NCI-H2171 treated with DMSO at 0.1 percent for 48 hours (cell line): ENCODE results near the gene ATG10.
"Not testable (repeated sequence)": the region's sequence is repeated elsewhere in the genome, so short reads cannot be mapped to it uniquely, and the experiment has no call there.

ENCODE experiments used
- DNase-seq: peaks from one replicate; lab custom pipeline; 2025; lab: John Stamatoyannopoulos, UW

The ATG10 gene

DNA sequence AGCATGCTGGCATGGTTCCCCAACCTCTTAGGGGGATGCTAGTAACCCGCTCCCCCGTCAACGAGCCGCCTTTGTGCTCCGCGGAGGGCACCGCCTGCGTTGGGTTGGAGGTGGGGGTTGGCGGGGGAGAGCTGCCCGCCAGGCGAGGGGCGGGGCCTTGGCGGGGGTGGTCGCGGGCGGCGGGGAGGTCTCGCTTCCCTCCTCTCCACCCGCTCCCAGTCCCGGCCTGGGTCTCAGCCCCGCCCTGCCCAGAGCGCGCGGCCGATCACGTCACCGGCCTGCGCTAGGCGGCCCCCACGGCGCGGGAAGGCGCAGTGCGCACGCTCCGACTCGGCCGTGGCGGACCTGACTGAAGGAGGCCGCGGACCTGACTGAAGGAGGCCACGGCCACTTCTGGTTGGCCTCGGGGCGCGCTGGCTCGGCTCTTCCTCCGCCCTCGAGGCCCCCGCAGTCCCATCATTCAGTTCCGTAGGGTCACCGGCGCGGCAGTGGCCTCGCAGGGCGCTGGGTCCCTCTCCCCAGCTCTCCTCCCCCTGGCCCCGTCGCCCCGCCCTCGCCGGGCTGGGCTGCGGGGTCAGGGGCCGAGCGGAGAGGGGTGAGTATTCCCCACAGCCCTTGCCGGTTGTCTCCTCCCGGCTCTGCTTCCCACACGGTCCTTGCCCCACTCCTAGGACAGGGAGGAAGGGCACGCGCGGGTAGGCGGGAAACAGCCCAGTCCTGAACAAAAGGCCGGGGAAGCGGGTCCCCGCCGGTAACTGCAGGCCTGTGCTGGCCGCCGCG is at the start of gene ATG10:
Gene ATG10 (plus strand): TSS at position 312 of the 780 bp plus-strand sequence. CDS start 15,548 bp downstream, outside the sequence.
- peak; percentile 80 for DNase-seq

DNA sequence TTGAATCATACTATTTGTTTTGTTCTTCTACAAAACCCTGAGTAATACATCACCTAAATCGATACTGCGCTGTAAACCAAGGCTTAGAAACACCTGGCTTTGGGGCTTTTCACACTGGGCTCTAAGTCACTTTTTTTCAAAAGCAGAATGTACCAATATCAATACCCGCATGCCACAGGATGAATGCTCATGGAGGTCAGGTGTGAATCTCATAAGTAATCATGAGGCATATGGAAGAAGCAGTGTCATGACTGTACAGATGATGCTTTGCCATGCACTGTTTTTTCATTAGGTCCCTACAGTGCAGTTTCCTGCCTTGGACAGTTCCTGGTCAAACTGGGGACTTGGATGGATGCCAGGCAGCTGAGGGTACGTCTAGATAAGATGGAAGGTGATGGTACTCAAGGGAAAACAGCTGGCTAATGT is 49.0 kb upstream of the ATG10 start:
- DNase-seq = no peak

GRCh38 chr5:81924442-81924841 is 47.4 kb upstream of the ATG10 start:
- no peak for DNase-seq

GRCh38 chr5:81925009-81925408 is 46.8 kb upstream of the ATG10 start:
- DNase-seq = no peak

- DNase-seq = no peak
Observed at GRCh38 chr5:81925981-81926380, 45.8 kb upstream of the ATG10 start.

DNA sequence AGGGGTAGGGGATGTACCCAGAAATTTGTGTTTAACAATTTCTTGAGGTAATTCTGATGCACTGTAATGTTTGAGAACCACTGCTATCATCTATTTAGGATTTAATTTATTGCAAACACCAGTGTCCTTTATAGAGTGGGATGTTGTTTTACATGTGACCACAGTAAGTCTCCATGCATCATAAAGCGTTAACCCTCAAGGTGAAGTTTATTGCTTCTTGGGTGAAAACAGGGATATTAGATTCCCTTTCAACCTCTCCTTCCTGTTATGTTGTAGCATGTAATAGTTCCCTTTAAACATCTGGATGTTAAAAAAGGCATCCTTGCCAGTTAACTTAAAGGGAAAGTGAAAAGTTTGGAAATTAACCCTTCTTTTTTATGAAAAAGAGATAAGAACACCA is 35.8 kb upstream of the ATG10 start:
- DNase-seq = no peak

GRCh38 chr5:81936750-81937149 is 35.1 kb upstream of the ATG10 start:
- DNase-seq = no peak

DNA sequence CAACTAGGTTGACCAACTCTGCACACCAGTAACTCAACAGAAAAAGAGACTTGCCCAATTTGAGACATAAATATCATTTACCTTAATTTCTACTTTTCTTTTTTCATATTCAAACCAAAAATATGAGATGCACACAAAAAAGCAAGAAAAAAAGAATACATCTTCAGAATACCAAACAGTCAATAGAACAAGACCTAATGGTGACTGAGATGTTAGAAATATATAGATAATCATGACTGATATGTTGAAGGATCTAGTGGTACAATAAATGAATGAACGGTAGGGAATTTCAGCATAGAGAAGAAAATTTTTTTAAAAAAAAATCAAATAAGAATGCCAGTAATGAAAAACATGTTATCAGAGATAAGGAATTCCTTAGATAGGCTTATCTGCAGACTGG is 29.1 kb upstream of the ATG10 start:
- DNase-seq = no peak

DNA sequence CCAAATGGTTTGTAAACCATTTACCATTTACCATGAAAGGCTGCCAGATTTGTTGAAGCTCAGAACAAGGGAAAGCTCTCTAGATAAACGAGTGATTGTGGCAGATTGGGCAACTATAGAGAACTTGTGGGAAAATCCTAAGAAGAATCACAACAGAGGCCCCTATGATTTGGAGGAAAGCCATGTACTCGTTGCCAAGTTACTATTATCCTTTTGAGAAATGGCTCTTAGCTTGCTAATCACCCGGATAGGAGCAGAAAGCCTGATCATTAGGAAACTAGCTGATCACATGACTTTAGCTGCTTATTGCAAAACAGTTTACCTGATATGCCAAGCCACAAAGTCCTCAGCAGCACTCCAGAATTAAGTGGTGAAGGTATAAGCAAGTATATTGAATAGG is 23.5 kb upstream of the ATG10 start:
- DNase-seq = no peak

DNA sequence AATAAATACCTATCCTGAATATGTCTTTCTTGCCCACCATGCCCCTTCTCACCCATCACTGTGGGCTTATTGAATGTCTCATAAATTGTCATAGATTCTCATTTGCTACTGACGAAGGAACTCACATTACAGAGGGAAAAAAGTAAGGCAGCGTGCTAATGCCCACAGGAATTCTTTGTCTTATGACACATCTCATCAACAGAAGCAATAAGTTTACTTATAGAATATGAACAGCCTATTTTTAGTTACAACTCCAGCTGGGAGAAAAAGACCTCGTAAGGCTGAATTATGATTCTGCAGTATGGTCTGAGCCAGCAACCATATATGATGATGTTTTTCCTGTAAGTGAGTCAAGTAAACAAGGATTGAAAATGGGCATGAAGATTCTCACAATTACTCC is 22.4 kb upstream of the ATG10 start:
- DNase-seq = no peak

DNA sequence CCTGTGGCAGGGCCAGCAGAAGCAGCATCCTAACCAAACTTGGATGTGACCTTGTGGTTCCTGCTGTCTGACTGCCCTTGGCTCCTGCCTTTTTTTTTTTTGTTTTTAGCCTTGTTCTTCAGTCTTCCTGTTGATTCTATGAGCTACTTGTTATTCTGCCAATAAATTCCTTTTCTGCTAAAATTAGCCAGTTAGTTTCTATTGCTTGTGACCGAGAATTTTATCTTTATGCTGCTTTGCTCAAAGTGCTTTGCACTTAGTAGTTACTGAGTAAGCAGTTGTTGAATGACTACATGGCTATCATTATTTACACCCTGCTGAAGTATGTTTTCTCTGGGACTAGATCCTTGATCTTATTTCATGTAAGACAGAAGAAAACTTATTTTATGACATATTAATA is 20.8 kb upstream of the ATG10 start:
- DNase-seq = no peak

DNA sequence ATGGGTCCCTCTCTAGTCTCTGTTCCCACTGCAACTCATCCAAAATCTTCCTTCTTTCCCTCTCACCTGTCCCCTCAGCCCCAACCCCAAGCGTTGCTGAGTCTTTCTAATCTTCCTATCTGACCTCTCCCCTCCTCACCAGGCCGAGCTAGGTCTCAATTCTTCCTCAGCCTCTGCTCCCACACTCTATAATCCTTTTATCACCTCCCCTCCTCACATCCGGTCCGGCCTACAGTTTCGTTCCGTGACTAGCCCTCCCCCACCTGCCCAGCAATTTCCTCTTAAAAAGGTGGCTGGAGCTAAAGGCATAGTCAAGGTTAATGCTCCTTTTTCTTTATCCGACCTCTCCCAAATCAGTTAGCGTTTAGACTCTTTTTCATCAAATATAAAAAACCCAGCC is 17.0 kb upstream of the ATG10 start:
- not testable (repeated sequence) for DNase-seq

- not testable (repeated sequence) for DNase-seq
Observed at GRCh38 chr5:81958129-81958528, 13.7 kb upstream of the ATG10 start.

DNA sequence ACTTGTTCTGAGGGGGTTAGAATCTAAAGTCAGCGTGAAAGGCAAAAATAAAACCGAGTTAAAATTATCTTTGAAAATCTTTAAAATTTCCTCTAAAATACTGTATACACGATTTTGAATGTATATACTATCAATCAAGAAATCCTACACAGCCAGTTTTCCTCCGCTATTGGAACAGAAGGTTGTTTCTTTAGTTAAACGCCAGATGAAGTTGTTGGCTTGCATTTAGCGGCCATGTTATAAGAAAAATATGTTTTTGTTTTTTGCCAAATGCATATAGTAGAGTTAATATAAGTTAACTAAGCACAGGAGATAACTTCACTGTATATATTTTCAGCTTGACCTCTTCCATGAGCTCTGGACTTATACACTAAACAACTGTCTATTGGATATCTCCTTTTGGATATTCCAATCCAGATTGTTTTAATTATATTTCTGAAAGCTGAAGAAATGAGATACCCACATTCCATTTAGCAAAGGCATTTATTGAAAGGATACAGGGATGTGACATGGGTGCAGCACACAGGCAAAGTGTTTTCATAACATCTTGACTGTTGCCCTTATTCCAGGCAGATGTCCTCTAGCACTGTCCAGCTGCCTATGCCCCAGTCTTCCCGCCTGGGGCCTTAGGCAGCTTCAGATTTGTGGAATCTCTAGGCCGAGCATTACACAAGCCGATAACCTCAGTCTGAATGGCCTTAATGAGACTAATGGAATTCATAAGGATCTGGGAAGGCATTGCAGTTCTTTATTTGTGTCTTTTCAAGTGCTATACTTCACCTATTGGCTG is 10.0 kb upstream of the ATG10 start:
- DNase-seq = no peak

DNA sequence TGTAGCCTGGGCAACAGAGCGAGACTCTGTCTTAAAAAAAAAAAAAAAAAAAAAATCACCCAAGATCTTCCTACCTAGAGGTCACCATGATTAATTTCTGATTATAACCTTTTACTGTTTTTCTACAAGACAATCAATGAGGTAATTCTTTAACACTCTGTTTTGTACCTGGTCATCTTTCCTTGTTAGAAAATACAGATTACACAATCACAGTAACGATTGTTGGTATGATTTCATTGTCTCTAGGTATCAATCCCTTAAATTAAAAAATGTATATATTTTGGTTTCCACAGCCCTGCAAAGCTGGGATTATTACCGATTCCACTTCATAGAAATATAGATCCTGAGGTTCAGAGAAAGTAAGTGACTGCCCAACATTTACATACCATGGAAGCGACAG is 8.3 kb upstream of the ATG10 start:
- DNase-seq = no peak

DNA sequence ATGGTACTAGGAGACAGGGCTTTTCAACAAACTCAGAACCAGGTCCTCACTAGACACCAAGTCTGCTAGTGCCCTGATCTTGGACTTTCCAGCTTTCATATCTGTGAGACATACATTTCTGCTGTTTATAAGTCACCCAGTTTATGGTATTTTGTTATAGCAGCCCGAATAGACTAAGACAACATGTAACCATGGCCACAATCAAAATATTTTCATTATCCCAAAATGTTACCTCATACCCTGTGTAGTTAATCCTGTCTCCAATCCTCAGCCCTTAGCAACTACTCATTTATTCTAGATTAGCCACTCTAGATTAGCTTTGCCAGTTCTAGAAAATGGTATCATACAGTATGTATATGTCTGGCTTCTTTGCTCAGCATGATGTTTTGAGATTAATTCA is 6.3 kb upstream of the ATG10 start:
- no peak for DNase-seq

DNA sequence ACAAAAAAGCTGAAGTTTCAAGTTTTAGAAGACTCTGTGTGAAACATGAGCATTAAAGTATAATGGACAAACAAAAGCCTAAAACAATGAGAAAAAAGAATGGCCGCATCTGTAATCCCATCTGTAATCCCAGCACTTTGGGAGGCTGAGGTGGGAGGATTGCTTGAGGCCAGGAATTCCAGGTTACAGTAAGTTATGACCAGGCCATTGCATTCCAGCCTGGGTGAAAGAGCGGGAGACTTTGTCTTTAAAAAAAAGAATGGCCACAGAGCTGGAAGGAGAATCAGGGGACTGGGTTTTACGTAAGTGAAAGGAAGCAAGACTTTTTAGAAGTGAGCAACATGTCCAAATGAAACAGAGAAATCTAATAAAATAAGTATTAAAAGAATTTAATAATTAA is 2.6 kb upstream of the ATG10 start:
- DNase-seq = no peak

GRCh38 chr5:81969912-81970311 is 1.9 kb upstream of the ATG10 start:
- no peak for DNase-seq

- DNase-seq = peak; percentile 57
Observed at GRCh38 chr5:81971111-81971711, 612 bp upstream of the ATG10 start.

- no peak for DNase-seq
Observed at GRCh38 chr5:81972492-81972783, 615 bp downstream of the ATG10 start.

DNA sequence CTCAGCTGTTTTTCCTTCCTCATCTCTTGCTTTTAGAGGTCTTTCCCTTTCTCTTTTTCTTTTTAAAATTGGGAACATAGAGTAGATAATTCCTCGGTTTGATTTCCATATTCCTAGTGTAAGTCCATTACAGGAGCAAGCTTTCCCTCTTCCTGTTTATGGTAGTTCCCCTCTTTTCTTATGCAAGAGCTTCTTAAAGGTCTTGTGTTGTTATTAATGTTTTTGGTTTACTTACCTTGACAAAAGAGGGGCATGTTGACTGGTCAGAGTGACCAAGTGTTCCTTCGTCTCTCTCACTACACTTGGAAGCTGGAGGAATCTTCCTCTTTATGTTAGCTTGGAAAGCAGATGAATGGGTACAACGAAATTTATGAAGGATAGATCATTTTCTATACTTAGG is 8.3 kb downstream of the ATG10 start:
- no peak for DNase-seq

DNA sequence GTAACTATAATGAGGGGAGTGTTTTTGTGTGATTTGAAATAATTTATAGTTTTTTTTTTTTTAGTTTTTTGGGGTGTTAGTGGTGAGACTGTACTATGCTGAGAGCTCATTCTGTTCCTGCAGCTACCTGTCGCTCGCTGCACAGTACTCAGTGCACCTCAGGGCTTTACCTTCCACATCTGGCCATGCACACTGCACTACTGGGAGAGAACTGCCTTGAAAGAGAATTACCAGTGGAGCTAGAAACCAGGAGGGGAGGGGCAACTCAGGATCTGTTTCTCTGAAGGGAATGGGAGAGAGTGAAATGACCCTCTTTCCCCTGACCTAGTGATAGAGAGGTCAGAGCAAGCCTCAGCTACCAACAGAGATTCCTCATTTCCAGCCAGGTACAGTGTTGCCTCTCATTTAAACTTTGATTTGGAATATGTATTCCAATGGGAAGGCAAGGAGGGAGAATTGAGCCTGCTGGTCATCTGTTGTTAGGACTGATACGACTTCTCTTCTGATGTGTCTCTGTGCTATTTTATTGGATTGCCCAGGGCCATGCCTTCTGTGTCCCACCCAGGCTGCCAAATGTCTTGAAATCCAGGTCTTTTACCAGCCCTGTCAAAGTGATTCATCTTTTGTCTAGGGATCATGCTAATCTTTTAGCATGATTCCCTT is 8.9 kb downstream of the ATG10 start:
- DNase-seq = no peak
